HepG2 (cell line): Measurements from ENCODE around the gene FANCG. TPM values are rescaled to one million over a fixed set of nuclear protein-coding genes. Genes with fewer than 3 reads are reported as not detected.
A peak's percentile ranks its signal among the peaks of the same experiment; 100 is the strongest.

Source experiments
- AGO1 ChIP-seq: fragments of 200-400 bp; formaldehyde crosslinking; IDR thresholded peaks from 2 replicates; pipeline ENCODE4 v1.6.1; 2017; ENCODE audit warnings: mild to moderate bottlenecking, low read depth, low read length, moderate library complexity; ENCODE audit not compliant: poor library complexity, severe bottlenecking
- HDAC6 ChIP-seq: fragments of 200-600 bp; sonication (generic); IDR thresholded peaks from 2 replicates; pipeline ENCODE4 v1.7.0; 2017; ENCODE audit warnings: mild to moderate bottlenecking, antibody characterized with exemption, low read length, low read depth
- IRF2 ChIP-seq: IDR thresholded peaks from 2 replicates; pipeline ENCODE4 v1.6.1; 2018; ENCODE audit warnings: missing genetic modification reagents, missing compliant biosample characterization
- MAX ChIP-seq: IDR thresholded peaks from 2 replicates; pipeline ENCODE4 v1.6.1; 2012; ENCODE audit warnings: inconsistent platforms
- MED13 ChIP-seq: sonication (generic); formaldehyde crosslinking; IDR thresholded peaks from 2 replicates; pipeline ENCODE4 v1.5.0; 2020; ENCODE audit warnings: missing genetic modification reagents
- MEF2D ChIP-seq: sonication (generic); formaldehyde crosslinking; IDR thresholded peaks from 2 replicates; pipeline ENCODE4 v1.5.1; 2020; ENCODE audit warnings: mild to moderate bottlenecking, missing genetic modification reagents
- MYC ChIP-seq: sonication (generic); formaldehyde crosslinking; IDR thresholded peaks from 2 replicates; pipeline ENCODE4 v1.9.0; 2021; ENCODE audit warnings: missing genetic modification reagents, borderline replicate concordance
- RXRA ChIP-seq: sonication (generic); formaldehyde crosslinking; IDR thresholded peaks from 2 replicates; pipeline ENCODE4 v1.5.1; 2020; ENCODE audit warnings: missing genetic modification reagents
- SALL2 ChIP-seq: sonication (generic); formaldehyde crosslinking; IDR thresholded peaks from 2 replicates; pipeline ENCODE4 v1.8.1; 2023; ENCODE audit warnings: mild to moderate bottlenecking, missing genetic modification reagents, inconsistent platforms
- SNAI1 ChIP-seq: sonication (generic); formaldehyde crosslinking; IDR thresholded peaks from 2 replicates; pipeline ENCODE4 v1.5.0; 2020; ENCODE audit warnings: mild to moderate bottlenecking, missing genetic modification reagents, borderline replicate concordance
- SNAPC4 ChIP-seq: sonication (generic); formaldehyde crosslinking; IDR thresholded peaks from 2 replicates; pipeline ENCODE4 v1.4.0; 2020; ENCODE audit warnings: mild to moderate bottlenecking, missing genetic modification reagents
- TFAP4 ChIP-seq: sonication (generic); IDR thresholded peaks from 2 replicates; pipeline ENCODE4 v1.6.1; 2016; ENCODE audit warnings: low read depth, borderline replicate concordance
- ZBTB2 ChIP-seq: sonication (generic); formaldehyde crosslinking; IDR thresholded peaks from 2 replicates; pipeline ENCODE4 v1.8.0; 2022; ENCODE audit warnings: low read depth, missing genetic modification reagents
- ZFP82 ChIP-seq: sonication (generic); formaldehyde crosslinking; IDR thresholded peaks from 2 replicates; pipeline ENCODE4 v1.5.1; 2020; ENCODE audit warnings: mild to moderate bottlenecking, missing genetic modification reagents, borderline replicate concordance
- ZNF121 ChIP-seq: sonication (generic); formaldehyde crosslinking; IDR thresholded peaks from 2 replicates; pipeline ENCODE4 v1.5.0; 2020; ENCODE audit warnings: mild to moderate bottlenecking, missing genetic modification reagents
- ZNF263 ChIP-seq: sonication (generic); formaldehyde crosslinking; IDR thresholded peaks from 2 replicates; pipeline ENCODE4 v1.4.0; 2020; ENCODE audit warnings: missing genetic modification reagents
- ZNF564 ChIP-seq: sonication (generic); formaldehyde crosslinking; IDR thresholded peaks from 2 replicates; pipeline ENCODE4 v1.8.1; 2023; ENCODE audit warnings: mild to moderate bottlenecking, missing genetic modification reagents
- ZNF576 ChIP-seq: sonication (generic); formaldehyde crosslinking; IDR thresholded peaks from 2 replicates; pipeline ENCODE4 v1.4.0; 2020; ENCODE audit warnings: mild to moderate bottlenecking, missing genetic modification reagents
- ZNF615 ChIP-seq: sonication (generic); formaldehyde crosslinking; IDR thresholded peaks from 2 replicates; pipeline ENCODE4 v1.5.0; 2020; ENCODE audit warnings: mild to moderate bottlenecking, missing genetic modification reagents, borderline replicate concordance
- ZNF709 ChIP-seq: sonication (generic); formaldehyde crosslinking; IDR thresholded peaks from 2 replicates; pipeline ENCODE4 v1.5.0; 2020; ENCODE audit warnings: mild to moderate bottlenecking, missing genetic modification reagents
- ZNF747 ChIP-seq: sonication (generic); formaldehyde crosslinking; IDR thresholded peaks from 2 replicates; pipeline ENCODE4 v1.8.1; 2023; ENCODE audit warnings: missing genetic modification reagents, mild to moderate bottlenecking, borderline replicate concordance
- ZNF75D ChIP-seq: sonication (generic); formaldehyde crosslinking; IDR thresholded peaks from 2 replicates; pipeline ENCODE4 v1.8.1; 2023; ENCODE audit warnings: missing genetic modification reagents, mild to moderate bottlenecking, borderline replicate concordance
- polyA plus RNA-seq, 8 experiments: library from polyadenylated mRNA; depleted of rRNA in 3 of 8; stranded (reverse) in 7 of 8; unstranded in 1 of 8; fragments of >200 nt; fragmentation: Illumina TruSeq in 4 of 8; extraction: Trizol in 4 of 8; gene quantifications; 2 replicates each; pipeline versions ENCODE4 v1.2.1 to v1.2.3, GENCODE V29; 2011 to 2016; ENCODE audit warnings: low read depth in 4 of 8, missing spikeins in 1 of 8, mixed read lengths in 1 of 8; ENCODE audit not compliant: insufficient read depth in 1 of 8
- total RNA-seq, 5 experiments: library from RNA; depleted of rRNA; stranded (reverse); fragments of >200 nt; fragmentation: Illumina TruSeq; extraction: Trizol; gene quantifications; 2 replicates each; pipeline ENCODE4 v1.2.3, GENCODE V29; 2016; ENCODE audit warnings: low read depth in 1 of 5

The FANCG gene
- total and polyA plus RNA-seq, 2 of the 13 experiments (the other 11 are each of a cell fraction or from before 2014, with no cell fraction given): 14.4 to 45.1 TPM

- peak; percentile 61 for TF ChIP-seq SNAPC4 (CRISPR knock-in tag)
- 0 out of 2 replicates have a peak, but pooled peaks have one; percentile 32 for TF ChIP-seq ZNF615
- no peak for TF ChIP-seq ZNF75D
- TF ChIP-seq MYC (CRISPR knock-in tag): peak; percentile 90
- TF ChIP-seq ZNF709: peak; percentile 85; the same call in 1 of the 2 replicates
- no peak for TF ChIP-seq HDAC6
- 0 out of 2 replicates have a peak, but pooled peaks have one; percentile 41 for TF ChIP-seq MED13
- peak; percentile 57 for TF ChIP-seq MAX
- TF ChIP-seq ZBTB2 (CRISPR knock-in tag): peak; percentile 75; the same call in 1 of the 2 replicates
- peak; percentile 89 for TF ChIP-seq RXRA
- TF ChIP-seq ZNF263 (CRISPR knock-in tag): peak; percentile 88
- no peak for TF ChIP-seq AGO1
- TF ChIP-seq MEF2D (CRISPR knock-in tag): no peak
- TF ChIP-seq ZFP82 (CRISPR knock-in tag): peak; percentile 95
- 0 out of 2 replicates have a peak, but pooled peaks have one; percentile 59 for TF ChIP-seq ZNF121 (CRISPR knock-in tag)
- peak; percentile 88 for TF ChIP-seq ZNF564 (CRISPR knock-in tag)
- peak; percentile 83; the same call in 1 of the 2 replicates for TF ChIP-seq IRF2 (CRISPR knock-in tag)
- peak; percentile 95 for TF ChIP-seq ZNF747 (CRISPR knock-in tag)
- peak; percentile 91 for TF ChIP-seq SALL2 (CRISPR knock-in tag)
- TF ChIP-seq ZNF576 (CRISPR knock-in tag): 0 out of 2 replicates have a peak, but pooled peaks have one; percentile 21
- no peak for TF ChIP-seq SNAI1 (CRISPR knock-in tag)
- peak; percentile 66; the same call in 1 of the 2 replicates for TF ChIP-seq TFAP4
These were observed 16.5 kb upstream of the FANCG start, which contains the start of gene PIGO (continued) for GRCh38 chr9:35096035-35096849.
